ENCODE measurements around the gene TUB. TPM values are rescaled to one million over a fixed set of nuclear protein-coding genes. Genes with fewer than 3 reads are reported as not detected.

TUB gene
- total and polyA plus RNA-seq, 2 of the 13 experiments (the other 11 are each of a cell fraction or from before 2014, with no cell fraction given), result 4.3 to 5.6 TPM

- no peaks in the 10 kb centered on the region for H3K9me3 ChIP-seq (ENCODE audit: low read length)
- no peak overlapping the region for H3K9ac ChIP-seq (ENCODE audit: insufficient read depth, low read depth, low read length)
- H2AFZ ChIP-seq (ENCODE audit: low read length), result no peak overlapping the region
- ATAC-seq (no peak), DNase-seq (ENCODE audit: low spot score) (no peak), FAIRE-seq (no peak)
- in situ Hi-C loops (cut with HindIII; ENCODE audit: extremely low pct_ligation_motif_present, low pct_unique_long_range_greater_than_20kb) (loop anchor here (5.0 to 10.0 kb wide), 2 partner anchors 65 to 93 kb away; no protein-coding TSS in a partner anchor), intact Hi-C loops (cut with micrococcal nuclease; ENCODE audit: unreplicated experiment) (loop anchor here (5.0 to 10.0 kb wide), 2 partner anchors 203 to 1000 kb away; no protein-coding TSS in a partner anchor)
- H3K4me1 ChIP-seq (ENCODE audit: insufficient read depth, low read length), result no peaks in the 10 kb centered on the region
- no peaks in the 10 kb centered on the region for H3K27me3 ChIP-seq (ENCODE audit: control insufficient read depth in 1 of 2, insufficient read depth in 2 of 2, low read length in 2 of 2)
- peaks cover 3 to 8% of the 10 kb centered on the region in 2 experiments; a peak in 3 of 5 replicates for H3K36me3 ChIP-seq (replicated peaks in 1 of 2; ENCODE audit: control insufficient read depth in 1 of 2, insufficient read depth in 2 of 2, low read length in 2 of 2)
- no peak overlapping the region for H3K4me2 ChIP-seq (ENCODE audit: low read depth, low read length)
- H3K79me2 ChIP-seq (ENCODE audit: insufficient read depth, low read length), result no peaks in the 10 kb centered on the region
- no peaks in the 10 kb centered on the region for H4K20me1 ChIP-seq (ENCODE audit: insufficient read depth, low read length)
- H3K27ac ChIP-seq (ENCODE audit: extremely low read length, insufficient read depth, low read length), result no peak overlapping the region
- H3K4me3 ChIP-seq (replicated peaks in 1 of 3; ENCODE audit: insufficient read depth in 1 of 3, low read depth in 2 of 3, low read length in 3 of 3), result no peak overlapping the region
- no TSS peak for BruUV-seq (replicated peaks)
- WGBS (ENCODE audit: low lambda C conversion rate), result 89% methylated on average over 9 of the region's 9 CpGs
- POLR2A ChIA-PET, result no interaction called here
- CTCF ChIA-PET (ENCODE audit: low intra/inter-chr PET ratio, low total read pairs), result no interaction called here
- TF ChIP-seq, protein P1, sequence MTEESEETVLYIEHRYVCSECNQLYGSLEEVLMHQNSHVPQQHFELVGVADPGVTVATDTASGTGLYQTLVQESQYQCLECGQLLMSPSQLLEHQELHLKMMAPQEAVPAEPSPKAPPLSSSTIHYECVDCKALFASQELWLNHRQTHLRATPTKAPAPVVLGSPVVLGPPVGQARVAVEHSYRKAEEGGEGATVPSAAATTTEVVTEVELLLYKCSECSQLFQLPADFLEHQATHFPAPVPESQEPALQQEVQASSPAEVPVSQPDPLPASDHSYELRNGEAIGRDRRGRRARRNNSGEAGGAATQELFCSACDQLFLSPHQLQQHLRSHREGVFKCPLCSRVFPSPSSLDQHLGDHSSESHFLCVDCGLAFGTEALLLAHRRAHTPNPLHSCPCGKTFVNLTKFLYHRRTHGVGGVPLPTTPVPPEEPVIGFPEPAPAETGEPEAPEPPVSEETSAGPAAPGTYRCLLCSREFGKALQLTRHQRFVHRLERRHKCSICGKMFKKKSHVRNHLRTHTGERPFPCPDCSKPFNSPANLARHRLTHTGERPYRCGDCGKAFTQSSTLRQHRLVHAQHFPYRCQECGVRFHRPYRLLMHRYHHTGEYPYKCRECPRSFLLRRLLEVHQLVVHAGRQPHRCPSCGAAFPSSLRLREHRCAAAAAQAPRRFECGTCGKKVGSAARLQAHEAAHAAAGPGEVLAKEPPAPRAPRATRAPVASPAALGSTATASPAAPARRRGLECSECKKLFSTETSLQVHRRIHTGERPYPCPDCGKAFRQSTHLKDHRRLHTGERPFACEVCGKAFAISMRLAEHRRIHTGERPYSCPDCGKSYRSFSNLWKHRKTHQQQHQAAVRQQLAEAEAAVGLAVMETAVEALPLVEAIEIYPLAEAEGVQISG (CRISPR knock-in tag; IDR thresholded peaks at IDR 0.05), result no peak
- no peak for TF ChIP-seq CSRNP2 (CRISPR knock-in tag; conservative IDR thresholded peaks at IDR 0.05; ENCODE audit: low read depth)
- no peak for TF ChIP-seq EED (CRISPR knock-in tag; IDR thresholded peaks at IDR 0.05)
- TF ChIP-seq TBX3 (IDR thresholded peaks at IDR 0.05; ENCODE audit: borderline replicate concordance), result no peak
- TF ChIP-seq, protein P2, sequence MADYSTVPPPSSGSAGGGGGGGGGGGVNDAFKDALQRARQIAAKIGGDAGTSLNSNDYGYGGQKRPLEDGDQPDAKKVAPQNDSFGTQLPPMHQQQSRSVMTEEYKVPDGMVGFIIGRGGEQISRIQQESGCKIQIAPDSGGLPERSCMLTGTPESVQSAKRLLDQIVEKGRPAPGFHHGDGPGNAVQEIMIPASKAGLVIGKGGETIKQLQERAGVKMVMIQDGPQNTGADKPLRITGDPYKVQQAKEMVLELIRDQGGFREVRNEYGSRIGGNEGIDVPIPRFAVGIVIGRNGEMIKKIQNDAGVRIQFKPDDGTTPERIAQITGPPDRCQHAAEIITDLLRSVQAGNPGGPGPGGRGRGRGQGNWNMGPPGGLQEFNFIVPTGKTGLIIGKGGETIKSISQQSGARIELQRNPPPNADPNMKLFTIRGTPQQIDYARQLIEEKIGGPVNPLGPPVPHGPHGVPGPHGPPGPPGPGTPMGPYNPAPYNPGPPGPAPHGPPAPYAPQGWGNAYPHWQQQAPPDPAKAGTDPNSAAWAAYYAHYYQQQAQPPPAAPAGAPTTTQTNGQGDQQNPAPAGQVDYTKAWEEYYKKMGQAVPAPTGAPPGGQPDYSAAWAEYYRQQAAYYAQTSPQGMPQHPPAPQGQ (CRISPR knock-in tag; IDR thresholded peaks at IDR 0.05; ENCODE audit: borderline replicate concordance), result no peak
- no peak for TF ChIP-seq PHF5A (CRISPR knock-in tag; IDR thresholded peaks at IDR 0.05; ENCODE audit: low read depth, unreplicated experiment)
- TF ChIP-seq HES4 (CRISPR knock-in tag; IDR thresholded peaks at IDR 0.05; ENCODE audit: borderline replicate concordance), result no peak
- TF ChIP-seq AHR (CRISPR knock-in tag; IDR thresholded peaks at IDR 0.05), result no peak
- TF ChIP-seq RBM39 (IDR thresholded peaks at IDR 0.05; ENCODE audit: low read depth, low read length, poor library complexity, severe bottlenecking), result no peak
- no peak for TF ChIP-seq PBX3 (CRISPR knock-in tag; IDR thresholded peaks at IDR 0.05; ENCODE audit: borderline replicate concordance)
Observed at GRCh38 chr11:8097468-8097867, 16.5 kb downstream of the TUB start.

All from HepG2 (cell line).